ENCODE measurements around the gene PARN. TPM values are rescaled to one million over a fixed set of nuclear protein-coding genes. Genes with fewer than 3 reads are reported as not detected.

Gene PARN
- total RNA-seq, 6 experiments from 2014 or later: 12.1 to 28.0 (median 15.6) TPM

DNA sequence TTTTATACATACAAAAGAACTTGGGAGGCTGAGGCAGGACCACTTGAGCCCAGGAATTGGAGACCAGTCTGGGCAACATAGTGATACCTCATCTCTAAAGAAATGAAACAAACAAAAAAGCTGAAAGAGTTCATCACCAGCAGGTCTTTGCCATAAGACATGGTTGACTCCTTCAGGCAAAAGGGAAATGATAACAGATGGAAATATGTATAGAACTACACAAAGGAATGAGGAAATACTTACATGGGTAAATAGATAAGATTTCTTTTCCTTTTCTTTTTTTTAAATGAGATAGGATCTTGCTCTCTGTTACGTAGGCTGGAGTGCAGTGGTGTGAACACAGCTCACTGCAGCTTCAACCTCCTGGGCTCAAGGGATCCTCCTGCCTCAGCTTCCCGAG, 165.3 kb downstream of the PARN start:
- Histone ChIP-seq H3K4me3 (no peak overlapping the region), H3K9me3 (no peaks in the 10 kb centered on the region), H3K4me1 (no peaks in the 10 kb centered on the region), H3K27ac (no peak overlapping the region), H3K36me3 (no peaks in the 10 kb centered on the region), H3K27me3 (no peaks in the 10 kb centered on the region)
- intact Hi-C loops (cut with DNase I): no loop called here
- TF ChIP-seq, protein P1, sequence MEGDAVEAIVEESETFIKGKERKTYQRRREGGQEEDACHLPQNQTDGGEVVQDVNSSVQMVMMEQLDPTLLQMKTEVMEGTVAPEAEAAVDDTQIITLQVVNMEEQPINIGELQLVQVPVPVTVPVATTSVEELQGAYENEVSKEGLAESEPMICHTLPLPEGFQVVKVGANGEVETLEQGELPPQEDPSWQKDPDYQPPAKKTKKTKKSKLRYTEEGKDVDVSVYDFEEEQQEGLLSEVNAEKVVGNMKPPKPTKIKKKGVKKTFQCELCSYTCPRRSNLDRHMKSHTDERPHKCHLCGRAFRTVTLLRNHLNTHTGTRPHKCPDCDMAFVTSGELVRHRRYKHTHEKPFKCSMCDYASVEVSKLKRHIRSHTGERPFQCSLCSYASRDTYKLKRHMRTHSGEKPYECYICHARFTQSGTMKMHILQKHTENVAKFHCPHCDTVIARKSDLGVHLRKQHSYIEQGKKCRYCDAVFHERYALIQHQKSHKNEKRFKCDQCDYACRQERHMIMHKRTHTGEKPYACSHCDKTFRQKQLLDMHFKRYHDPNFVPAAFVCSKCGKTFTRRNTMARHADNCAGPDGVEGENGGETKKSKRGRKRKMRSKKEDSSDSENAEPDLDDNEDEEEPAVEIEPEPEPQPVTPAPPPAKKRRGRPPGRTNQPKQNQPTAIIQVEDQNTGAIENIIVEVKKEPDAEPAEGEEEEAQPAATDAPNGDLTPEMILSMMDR (IDR thresholded peaks at IDR 0.05): no peak
- no peak for TF ChIP-seq POLR2A (IDR thresholded peaks at IDR 0.05)
- DNase-seq: no peak
- ATAC-seq: no peak
- 100% methylated on average over 1 of the region's 2 CpGs for WGBS (ENCODE audit: insufficient coverage, low coverage, low lambda C conversion rate, missing lambda C conversion rate)

DNA sequence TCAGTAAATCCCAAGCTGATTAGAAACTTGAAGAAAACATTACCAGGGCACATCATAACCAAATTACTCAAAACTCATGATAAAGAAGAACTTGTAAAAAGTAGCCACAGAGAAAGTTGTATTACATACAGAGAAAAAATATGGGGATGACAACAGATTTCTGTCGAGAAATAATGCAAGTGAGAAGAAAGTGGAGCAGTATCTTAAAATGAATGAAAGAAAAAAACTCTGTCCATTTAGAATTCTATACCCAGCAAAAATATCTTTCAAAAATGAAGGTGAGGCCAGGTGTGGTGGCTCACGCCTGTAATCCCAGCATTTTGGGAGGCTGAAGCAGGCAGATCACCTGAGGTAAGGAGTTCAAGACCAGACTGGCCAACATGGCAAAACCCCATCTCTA, 165.9 kb downstream of the PARN start:
- no peaks in the 10 kb centered on the region for H3K27me3 ChIP-seq
- H3K4me3 ChIP-seq: no peak overlapping the region
- no peaks in the 10 kb centered on the region for H3K9me3 ChIP-seq
- H3K27ac ChIP-seq: no peak overlapping the region
- H3K36me3 ChIP-seq: no peaks in the 10 kb centered on the region
- no peaks in the 10 kb centered on the region for H3K4me1 ChIP-seq
- WGBS (ENCODE audit: insufficient coverage, low coverage, low lambda C conversion rate, missing lambda C conversion rate): 92% methylated on average over 2 of the region's 2 CpGs
- ATAC-seq (no peak), DNase-seq (no peak)
- intact Hi-C loops (cut with DNase I): no loop called here
- TF ChIP-seq, protein P1 (IDR thresholded peaks at IDR 0.05): no peak
- no peak for TF ChIP-seq POLR2A (IDR thresholded peaks at IDR 0.05)

DNA sequence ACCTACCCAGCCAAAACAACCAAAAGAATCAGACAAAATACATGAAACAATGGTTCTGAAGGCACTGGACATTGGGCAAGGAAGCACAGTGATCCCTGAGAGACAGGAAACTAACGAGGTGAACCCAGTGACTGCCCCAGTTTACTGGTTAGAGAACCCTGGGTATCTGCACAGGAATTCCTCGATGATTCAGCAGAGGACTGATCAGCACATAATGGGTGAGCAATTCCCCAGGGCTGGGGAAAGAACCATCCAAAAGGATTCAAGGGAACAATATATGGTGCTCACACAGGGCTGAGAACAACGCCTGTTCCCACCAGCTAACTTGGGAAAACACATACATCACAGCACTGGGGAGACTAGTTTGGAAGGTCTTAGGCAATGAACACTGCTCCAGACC, 167.2 kb downstream of the PARN start:
- Histone ChIP-seq H3K9me3 (no peaks in the 10 kb centered on the region), H3K4me3 (no peak overlapping the region), H3K27ac (no peak overlapping the region), H3K36me3 (no peaks in the 10 kb centered on the region), H3K27me3 (no peaks in the 10 kb centered on the region), H3K4me1 (no peaks in the 10 kb centered on the region)
- intact Hi-C loops (cut with DNase I): no loop called here
- ATAC-seq (no peak), DNase-seq (no peak)
- no CpG with 5 or more reads among the region's 3 CpGs for WGBS (ENCODE audit: insufficient coverage, low coverage, low lambda C conversion rate, missing lambda C conversion rate)
- TF ChIP-seq, protein P1 (IDR thresholded peaks at IDR 0.05): no peak
- no peak for TF ChIP-seq POLR2A (IDR thresholded peaks at IDR 0.05)

DNA sequence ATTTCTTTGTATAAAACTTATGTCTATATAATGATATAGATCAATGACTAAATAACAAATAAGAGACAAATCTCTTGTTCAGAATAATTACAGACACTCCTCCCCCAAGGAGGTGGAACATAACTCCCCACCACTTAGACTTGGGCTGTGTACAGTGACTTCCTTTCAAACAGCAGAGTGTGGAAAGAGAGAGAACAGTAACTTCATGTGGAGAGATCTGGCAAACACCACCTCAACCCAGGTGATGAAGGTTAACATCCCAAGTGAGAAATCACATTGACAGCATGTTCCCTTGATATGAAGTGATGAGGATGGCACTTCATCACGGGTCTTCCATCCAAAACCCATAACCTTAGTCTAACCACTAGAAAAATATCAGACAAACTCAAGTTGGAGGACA, 169.3 kb downstream of the PARN start:
- no peak for DNase-seq
- Histone ChIP-seq H3K4me3 (no peak overlapping the region), H3K27me3 (no peaks in the 10 kb centered on the region), H3K9me3 (no peaks in the 10 kb centered on the region), H3K27ac (no peak overlapping the region), H3K36me3 (no peaks in the 10 kb centered on the region), H3K4me1 (no peaks in the 10 kb centered on the region)
- ATAC-seq: no peak
- intact Hi-C loops (cut with DNase I): no loop called here
- TF ChIP-seq, protein P1 (IDR thresholded peaks at IDR 0.05): no peak
- no peak for TF ChIP-seq POLR2A (IDR thresholded peaks at IDR 0.05)
- 100% methylated on average over 1 of the region's 1 CpG for WGBS (ENCODE audit: insufficient coverage, low coverage, low lambda C conversion rate, missing lambda C conversion rate)

DNA sequence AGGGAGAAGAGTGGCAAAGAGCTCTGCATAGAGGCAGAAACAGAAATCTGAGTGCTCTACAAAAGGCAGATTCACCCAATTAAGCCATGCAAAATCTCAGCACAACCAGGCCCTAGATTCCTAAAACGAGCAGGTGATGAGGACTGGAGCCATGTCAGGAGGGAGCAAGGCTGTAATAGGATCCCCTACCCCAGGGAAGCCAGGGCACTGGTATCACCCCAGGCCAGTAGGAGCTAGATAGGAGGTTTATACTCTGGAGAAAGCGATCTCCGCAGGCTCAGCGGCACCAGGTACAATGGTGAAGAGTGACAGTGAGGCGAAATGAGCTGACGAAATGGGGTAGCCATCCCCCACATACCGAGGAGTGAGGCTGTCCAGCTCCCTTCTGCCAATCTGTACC, 171.5 kb downstream of the PARN start:
- no peaks in the 10 kb centered on the region for H3K36me3 ChIP-seq
- WGBS (ENCODE audit: insufficient coverage, low coverage, low lambda C conversion rate, missing lambda C conversion rate): 94% methylated on average over 6 of the region's 7 CpGs
- H3K9me3 ChIP-seq: no peaks in the 10 kb centered on the region
- DNase-seq: no peak
- no peak overlapping the region for H3K27ac ChIP-seq
- TF ChIP-seq POLR2A (IDR thresholded peaks at IDR 0.05): no peak
- TF ChIP-seq, protein P1 (IDR thresholded peaks at IDR 0.05): no peak
- H3K27me3 ChIP-seq: no peaks in the 10 kb centered on the region
- no peak overlapping the region for H3K4me3 ChIP-seq
- intact Hi-C loops (cut with DNase I): no loop called here
- no peaks in the 10 kb centered on the region for H3K4me1 ChIP-seq
- no peak for ATAC-seq

All from right lobe of liver (tissue), 6 donors.